Ishikawa (cell line): Measurements from ENCODE around the gene TRIM44.

ENCODE experiments used
- CEBPB ChIP-seq: IDR thresholded peaks from 2 replicates; pipeline ENCODE4 v1.6.1; 2012
- CREB1 ChIP-seq: IDR thresholded peaks from 2 replicates; pipeline ENCODE4 v1.6.1; 2012; ENCODE audit warnings: low read depth
- EGR1 ChIP-seq: IDR thresholded peaks from 2 replicates; pipeline ENCODE4 v1.6.1; 2012
- EP300 ChIP-seq: IDR thresholded peaks from 2 replicates; pipeline ENCODE4 v1.6.1; 2012; ENCODE audit warnings: borderline replicate concordance
- FOXM1 ChIP-seq: IDR thresholded peaks from 2 replicates; pipeline ENCODE4 v1.6.1; 2012; ENCODE audit warnings: low read depth, borderline replicate concordance
- NFIC ChIP-seq: IDR thresholded peaks from 2 replicates; pipeline ENCODE4 v1.6.1; 2012
- RAD21 ChIP-seq: IDR thresholded peaks from 2 replicates; pipeline ENCODE4 v1.6.1; 2012; ENCODE audit warnings: low read depth
- TAF1 ChIP-seq: IDR thresholded peaks from 2 replicates; pipeline ENCODE4 v1.6.1; 2012; ENCODE audit warnings: low read depth, mild to moderate bottlenecking
- TCF12 ChIP-seq: IDR thresholded peaks from 2 replicates; pipeline ENCODE4 v1.6.1; 2012; ENCODE audit warnings: low read depth
- TEAD4 ChIP-seq: IDR thresholded peaks from 2 replicates; pipeline ENCODE4 v1.6.1; 2012
- YY1 ChIP-seq: IDR thresholded peaks from 2 replicates; pipeline ENCODE4 v1.6.1; 2012; ENCODE audit warnings: low read depth
- ZBTB7A ChIP-seq: IDR thresholded peaks from 2 replicates; pipeline ENCODE4 v1.6.1; 2012; ENCODE audit warnings: low read depth
- TF ChIP-seq, protein P1 (sequence below): IDR thresholded peaks from 2 replicates; pipeline ENCODE4 v1.6.1; 2012; ENCODE audit warnings: low read depth, mild to moderate bottlenecking
- TF ChIP-seq, protein P2 (sequence below): IDR thresholded peaks from 2 replicates; pipeline ENCODE4 v1.6.1; 2012
- TF ChIP-seq, protein P3 (sequence below): IDR thresholded peaks from 2 replicates; pipeline ENCODE4 v1.6.1; 2012

The TRIM44 gene

DNA sequence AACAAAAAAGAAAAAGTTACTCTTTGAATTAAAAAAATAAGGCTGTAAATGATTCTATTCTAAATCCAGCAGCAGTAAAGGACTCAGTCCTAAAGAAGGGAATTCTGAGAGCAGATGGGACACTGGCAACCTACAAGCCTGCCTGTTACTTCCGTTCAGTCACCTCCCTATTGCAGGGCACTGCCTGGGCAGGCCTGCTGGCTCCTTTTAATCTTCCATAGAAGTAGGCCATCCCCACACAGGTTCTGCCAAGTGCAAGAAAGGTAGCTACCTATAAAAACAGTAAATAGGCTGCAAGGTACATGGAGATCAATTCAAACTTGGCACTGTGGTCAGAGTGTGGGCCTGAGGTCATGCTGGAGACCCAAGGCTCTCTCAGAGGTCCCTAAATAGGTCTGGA lies 136.4 kb downstream of the TRIM44 start:
- no peak for TF ChIP-seq CEBPB
- TF ChIP-seq, protein P1, sequence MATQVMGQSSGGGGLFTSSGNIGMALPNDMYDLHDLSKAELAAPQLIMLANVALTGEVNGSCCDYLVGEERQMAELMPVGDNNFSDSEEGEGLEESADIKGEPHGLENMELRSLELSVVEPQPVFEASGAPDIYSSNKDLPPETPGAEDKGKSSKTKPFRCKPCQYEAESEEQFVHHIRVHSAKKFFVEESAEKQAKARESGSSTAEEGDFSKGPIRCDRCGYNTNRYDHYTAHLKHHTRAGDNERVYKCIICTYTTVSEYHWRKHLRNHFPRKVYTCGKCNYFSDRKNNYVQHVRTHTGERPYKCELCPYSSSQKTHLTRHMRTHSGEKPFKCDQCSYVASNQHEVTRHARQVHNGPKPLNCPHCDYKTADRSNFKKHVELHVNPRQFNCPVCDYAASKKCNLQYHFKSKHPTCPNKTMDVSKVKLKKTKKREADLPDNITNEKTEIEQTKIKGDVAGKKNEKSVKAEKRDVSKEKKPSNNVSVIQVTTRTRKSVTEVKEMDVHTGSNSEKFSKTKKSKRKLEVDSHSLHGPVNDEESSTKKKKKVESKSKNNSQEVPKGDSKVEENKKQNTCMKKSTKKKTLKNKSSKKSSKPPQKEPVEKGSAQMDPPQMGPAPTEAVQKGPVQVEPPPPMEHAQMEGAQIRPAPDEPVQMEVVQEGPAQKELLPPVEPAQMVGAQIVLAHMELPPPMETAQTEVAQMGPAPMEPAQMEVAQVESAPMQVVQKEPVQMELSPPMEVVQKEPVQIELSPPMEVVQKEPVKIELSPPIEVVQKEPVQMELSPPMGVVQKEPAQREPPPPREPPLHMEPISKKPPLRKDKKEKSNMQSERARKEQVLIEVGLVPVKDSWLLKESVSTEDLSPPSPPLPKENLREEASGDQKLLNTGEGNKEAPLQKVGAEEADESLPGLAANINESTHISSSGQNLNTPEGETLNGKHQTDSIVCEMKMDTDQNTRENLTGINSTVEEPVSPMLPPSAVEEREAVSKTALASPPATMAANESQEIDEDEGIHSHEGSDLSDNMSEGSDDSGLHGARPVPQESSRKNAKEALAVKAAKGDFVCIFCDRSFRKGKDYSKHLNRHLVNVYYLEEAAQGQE = no peak
- no peak for TF ChIP-seq TCF12
- TF ChIP-seq NFIC = no peak
- TF ChIP-seq TEAD4 = no peak
- TF ChIP-seq RAD21 = no peak
- TF ChIP-seq TAF1 = no peak
- no peak for TF ChIP-seq EP300
- no peak for TF ChIP-seq FOXM1
- no peak for TF ChIP-seq ZBTB7A
- no peak for TF ChIP-seq YY1
- TF ChIP-seq, protein P2, sequence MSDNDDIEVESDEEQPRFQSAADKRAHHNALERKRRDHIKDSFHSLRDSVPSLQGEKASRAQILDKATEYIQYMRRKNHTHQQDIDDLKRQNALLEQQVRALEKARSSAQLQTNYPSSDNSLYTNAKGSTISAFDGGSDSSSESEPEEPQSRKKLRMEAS = no peak
- no peak for TF ChIP-seq EGR1
- no peak for TF ChIP-seq CREB1
- TF ChIP-seq, protein P3, sequence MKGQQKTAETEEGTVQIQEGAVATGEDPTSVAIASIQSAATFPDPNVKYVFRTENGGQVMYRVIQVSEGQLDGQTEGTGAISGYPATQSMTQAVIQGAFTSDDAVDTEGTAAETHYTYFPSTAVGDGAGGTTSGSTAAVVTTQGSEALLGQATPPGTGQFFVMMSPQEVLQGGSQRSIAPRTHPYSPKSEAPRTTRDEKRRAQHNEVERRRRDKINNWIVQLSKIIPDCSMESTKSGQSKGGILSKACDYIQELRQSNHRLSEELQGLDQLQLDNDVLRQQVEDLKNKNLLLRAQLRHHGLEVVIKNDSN = no peak

DNA sequence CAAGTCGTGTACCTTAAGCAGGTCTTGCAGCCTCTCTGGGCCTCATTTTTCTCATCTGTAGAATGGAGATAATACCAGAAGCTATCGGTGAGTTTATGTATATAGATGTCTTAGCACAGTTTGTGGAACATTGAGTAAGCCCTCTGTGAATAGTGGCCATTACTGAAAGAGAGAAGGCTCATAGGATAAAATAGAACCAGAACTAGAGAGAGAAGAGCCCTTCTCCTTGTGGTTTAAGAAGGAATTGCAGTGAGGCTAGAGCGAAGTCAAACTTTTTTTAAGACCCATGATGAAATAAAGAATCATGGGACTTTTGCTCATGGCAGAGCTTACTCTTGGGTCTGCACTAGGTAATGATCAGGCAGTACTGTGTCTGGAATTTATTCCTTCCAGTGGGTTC lies 137.1 kb downstream of the TRIM44 start:
- no peak for TF ChIP-seq ZBTB7A
- no peak for TF ChIP-seq CEBPB

DNA sequence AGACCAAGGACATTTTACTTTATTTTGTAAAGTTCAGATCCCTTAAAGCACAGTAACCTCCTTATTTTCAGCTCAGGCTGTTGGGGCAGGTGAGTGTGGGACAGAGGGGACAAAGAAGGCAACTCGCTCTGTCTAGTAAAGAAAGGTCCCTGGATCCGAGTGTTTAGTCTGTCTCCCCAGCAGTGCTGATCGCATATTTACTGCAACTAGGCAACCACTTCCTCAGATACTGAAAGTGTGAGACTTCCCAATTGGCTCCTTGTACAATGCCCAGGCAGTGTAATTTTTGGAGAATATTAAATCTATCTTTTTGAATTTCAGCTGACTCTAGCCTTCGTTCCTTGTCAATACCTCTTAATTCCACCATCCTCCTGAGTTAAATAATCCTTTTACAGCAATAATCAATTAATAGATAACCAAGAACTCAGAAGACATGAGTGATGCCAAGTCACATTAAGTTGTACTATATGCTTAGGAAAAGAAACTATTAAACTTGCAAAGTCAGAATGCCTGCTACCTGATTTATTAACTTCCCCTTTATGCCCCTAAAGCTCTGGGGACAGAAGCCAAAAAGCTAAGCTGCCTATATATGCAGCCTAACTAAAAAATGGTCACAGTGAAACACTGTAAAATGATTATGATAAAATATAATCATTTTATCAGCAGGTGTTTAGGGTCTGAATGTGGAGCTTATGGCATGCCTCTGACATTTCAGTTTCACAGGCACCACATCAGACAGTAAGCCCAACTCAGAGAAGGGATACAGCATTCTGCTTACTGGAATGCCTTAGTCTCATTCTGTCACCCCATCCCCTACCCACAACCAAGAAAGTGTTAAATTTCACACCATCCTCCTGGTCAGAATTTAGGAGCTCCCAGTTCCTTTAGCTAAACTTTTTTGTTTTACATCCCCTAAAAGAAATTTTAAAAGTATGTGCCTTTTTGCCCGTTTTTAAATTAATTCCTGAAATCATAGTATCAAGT lies 138.7 kb downstream of the TRIM44 start:
- TF ChIP-seq YY1 (no peak), TCF12 (no peak), FOXM1 (no peak), CEBPB (no peak), ZBTB7A (no peak), EGR1 (no peak), CREB1 (no peak), TEAD4 (no peak), EP300 (no peak), NFIC (no peak), TAF1 (no peak), RAD21 (no peak)
- TF ChIP-seq, protein P3 = no peak
- TF ChIP-seq, protein P2 = no peak
- TF ChIP-seq, protein P1 = no peak

DNA sequence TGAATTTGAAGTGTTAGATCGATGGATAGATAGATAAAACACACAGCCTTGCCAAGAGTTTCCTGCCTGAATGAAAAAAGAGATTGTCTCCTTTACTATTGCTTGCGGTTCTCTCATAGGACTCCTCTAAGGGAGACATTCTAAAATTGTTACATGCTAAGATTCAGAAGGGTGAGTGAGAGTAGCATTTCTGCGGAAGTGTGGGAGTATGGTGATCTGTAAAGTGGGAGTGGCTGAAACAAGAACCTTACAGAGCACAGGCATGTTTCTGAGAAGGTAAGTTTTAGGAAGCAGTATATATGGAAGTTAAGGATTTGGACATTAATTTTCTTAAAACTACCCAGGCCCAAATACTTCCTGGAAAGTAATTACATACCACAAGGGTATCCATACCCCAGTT lies 139.6 kb downstream of the TRIM44 start:
- no peak for TF ChIP-seq TCF12
- no peak for TF ChIP-seq EGR1
- TF ChIP-seq FOXM1 = no peak
- no peak for TF ChIP-seq NFIC
- TF ChIP-seq TEAD4 = no peak
- TF ChIP-seq, protein P1 = no peak
- TF ChIP-seq ZBTB7A = no peak
- TF ChIP-seq EP300 = no peak
- TF ChIP-seq, protein P2 = no peak
- no peak for TF ChIP-seq CEBPB
- TF ChIP-seq YY1 = no peak
- TF ChIP-seq TAF1 = no peak
